ENCODE measurements around the gene ZDHHC14.

ZDHHC14 gene

GRCh38 chr6:157723376-157723775 lies 342.4 kb downstream of the ZDHHC14 start:
- H3K4me3 ChIP-seq (ENCODE audit: low read depth, low read length), result no peak overlapping the region
- no peak for DNase-seq (ENCODE audit: low read depth)
- TF ChIP-seq CTCF (IDR thresholded peaks at IDR 0.05; ENCODE audit: insufficient read depth, low read depth, low read length, missing control alignments), result no peak

- no peak for DNase-seq (ENCODE audit: low read depth)
- TF ChIP-seq CTCF (IDR thresholded peaks at IDR 0.05; ENCODE audit: insufficient read depth, low read depth, low read length, missing control alignments), result no peak
- no peak overlapping the region for H3K4me3 ChIP-seq (ENCODE audit: low read depth, low read length)
Observed at GRCh38 chr6:157724138-157724820, 343.3 kb downstream of the ZDHHC14 start.

GRCh38 chr6:157724960-157725741 lies 344.2 kb downstream of the ZDHHC14 start:
- TF ChIP-seq CTCF (IDR thresholded peaks at IDR 0.05; ENCODE audit: insufficient read depth, low read depth, low read length, missing control alignments), result no peak
- H3K4me3 ChIP-seq (ENCODE audit: low read depth, low read length), result no peak overlapping the region
- DNase-seq (ENCODE audit: low read depth), result no peak

- TF ChIP-seq CTCF (IDR thresholded peaks at IDR 0.05; ENCODE audit: insufficient read depth, low read depth, low read length, missing control alignments), result no peak
- DNase-seq (ENCODE audit: low read depth), result no peak
Observed at GRCh38 chr6:157725836-157726235, 344.8 kb downstream of the ZDHHC14 start.

GRCh38 chr6:157726892-157727628 lies 346.1 kb downstream of the ZDHHC14 start:
- no peak for DNase-seq (ENCODE audit: low read depth)
- no peak overlapping the region for H3K4me3 ChIP-seq (ENCODE audit: low read depth, low read length)
- TF ChIP-seq CTCF (IDR thresholded peaks at IDR 0.05; ENCODE audit: insufficient read depth, low read depth, low read length, missing control alignments), result no peak

More at GRCh38 chr6:157725836-157726235, 344.8 kb downstream of the ZDHHC14 start:
- no peak overlapping the region for H3K4me3 ChIP-seq (ENCODE audit: low read depth, low read length)

All from GM12865 (cell line).